K562 (cell line): ENCODE data around the gene YPEL1. TPM values are rescaled to one million over a fixed set of nuclear protein-coding genes. Genes with fewer than 3 reads are reported as not detected.
A peak's percentile ranks its signal among the peaks of the same experiment; 100 is the strongest.

Experiments
- BACH1 ChIP-seq: fragments of 200-800 bp; sonication (Bioruptor generic); IDR thresholded peaks from 2 replicates; pipeline ENCODE4 v1.6.1; 2016; ENCODE audit warnings: missing genetic modification characterization, missing compliant biosample characterization
- CHCHD3 ChIP-seq: fragments of 250-450 bp; sonication (Bioruptor Pico); IDR thresholded peaks from 2 replicates; pipeline ENCODE4 v2.1.2; 2022; ENCODE audit warnings: mild to moderate bottlenecking
- NFXL1 ChIP-seq: fragments of 450-650 bp; formaldehyde crosslinking; IDR thresholded peaks from 2 replicates; pipeline ENCODE4 v1.4.0; 2021; ENCODE audit warnings: mild to moderate bottlenecking
- NKRF ChIP-seq: fragments of 450-650 bp; IDR thresholded peaks from 2 replicates; pipeline ENCODE4 v1.6.1; 2016; ENCODE audit warnings: borderline replicate concordance
- RERE ChIP-seq: sonication (generic); formaldehyde crosslinking; IDR thresholded peaks from 2 replicates; pipeline ENCODE4 v1.8.0; 2023; ENCODE audit warnings: missing genetic modification reagents, mild to moderate bottlenecking, borderline replicate concordance
- RFX7 ChIP-seq: fragments of 250-450 bp; sonication (Bioruptor Pico); IDR thresholded peaks from 2 replicates; pipeline ENCODE4 v1.5.1; 2021; ENCODE audit warnings: mild to moderate bottlenecking
- SREBF1 ChIP-seq: fragments of 150-350 bp; IDR thresholded peaks from 2 replicates; pipeline ENCODE4 v1.6.1; 2014; ENCODE audit warnings: antibody characterized with exemption, low read depth, low read length, borderline replicate concordance
- SRF ChIP-seq, 2 experiments: fragments of 250-450, 450-650 bp in 1 of 2; sonication (Bioruptor Pico) in 1 of 2; sonication (generic) in 1 of 2; formaldehyde crosslinking; IDR thresholded peaks; 2 replicates each; pipeline versions ENCODE4 v1.5.0 to v1.5.1; 2020 to 2022; ENCODE audit warnings: mild to moderate bottlenecking in 1 of 2, missing genetic modification reagents in 1 of 2
- XRCC4 ChIP-seq: IDR thresholded peaks from one replicate; pipeline ENCODE4 v1.6.1; 2011; ENCODE audit not compliant: insufficient read depth, insufficient read length; ENCODE audit errors: extremely low read depth
- ZNF224 ChIP-seq: sonication (generic); formaldehyde crosslinking; IDR thresholded peaks from 2 replicates; pipeline ENCODE4 v1.8.0; 2022; ENCODE audit warnings: mild to moderate bottlenecking, missing genetic modification reagents
- polyA plus RNA-seq, 8 experiments: library from polyadenylated mRNA; depleted of rRNA in 4 of 8; stranded (reverse) in 5 of 8; unstranded in 3 of 8; fragments of >200 nt; fragmentation: Nextera tagmentation in 2 of 8; fragmentation: Illumina TruSeq in 1 of 8; extraction: Ambion mirVana in 2 of 8; extraction: Trizol in 1 of 8; gene quantifications; 2 replicates each; pipeline versions ENCODE4 v1.2.1 to v1.2.3, GENCODE V29; 2011 to 2014; ENCODE audit warnings: inconsistent platforms in 1 of 8, missing spikeins in 1 of 8
- total RNA-seq, 7 experiments: library from RNA; depleted of rRNA in 6 of 7; stranded (reverse); fragments of >200 nt in 6 of 7; fragmentation: Illumina TruSeq in 2 of 7; extraction: Trizol in 2 of 7; gene quantifications; 2 replicates each; pipeline versions ENCODE4 v1.2.1 to v1.2.3, GENCODE V29; 2011 to 2021; ENCODE audit warnings: low replicate concordance in 1 of 7
- TF ChIP-seq, protein P1 (sequence below), 2 experiments: IDR thresholded peaks; 2 replicates each; pipeline ENCODE4 v1.6.1; 2012; ENCODE audit warnings: improper control_type of control experiment in 2 of 2, low read depth in 2 of 2, low read length in 2 of 2, borderline replicate concordance in 1 of 2
- TF ChIP-seq, protein P2 (sequence below), 3 experiments: fragments of 200-800 bp in 1 of 3; fragments of 250-450 bp in 1 of 3; fragments of 450-650 bp in 1 of 3; sonication (Bioruptor Pico) in 1 of 3; sonication (Bioruptor generic) in 1 of 3; formaldehyde crosslinking in 1 of 3; IDR thresholded peaks; 2 replicates each; pipeline versions ENCODE4 v1.6.1 to v1.8.0; 2016 to 2022; ENCODE audit warnings: mild to moderate bottlenecking in 2 of 3, missing genetic modification characterization in 2 of 3, missing compliant biosample characterization in 1 of 3, moderate library complexity in 1 of 3

Gene YPEL1
- total and polyA plus RNA-seq, 9 of the 15 experiments (the other 6 are each of a cell fraction or from before 2014, with no cell fraction given): 0.07 to 2.2 (median 0.46) TPM

DNA sequence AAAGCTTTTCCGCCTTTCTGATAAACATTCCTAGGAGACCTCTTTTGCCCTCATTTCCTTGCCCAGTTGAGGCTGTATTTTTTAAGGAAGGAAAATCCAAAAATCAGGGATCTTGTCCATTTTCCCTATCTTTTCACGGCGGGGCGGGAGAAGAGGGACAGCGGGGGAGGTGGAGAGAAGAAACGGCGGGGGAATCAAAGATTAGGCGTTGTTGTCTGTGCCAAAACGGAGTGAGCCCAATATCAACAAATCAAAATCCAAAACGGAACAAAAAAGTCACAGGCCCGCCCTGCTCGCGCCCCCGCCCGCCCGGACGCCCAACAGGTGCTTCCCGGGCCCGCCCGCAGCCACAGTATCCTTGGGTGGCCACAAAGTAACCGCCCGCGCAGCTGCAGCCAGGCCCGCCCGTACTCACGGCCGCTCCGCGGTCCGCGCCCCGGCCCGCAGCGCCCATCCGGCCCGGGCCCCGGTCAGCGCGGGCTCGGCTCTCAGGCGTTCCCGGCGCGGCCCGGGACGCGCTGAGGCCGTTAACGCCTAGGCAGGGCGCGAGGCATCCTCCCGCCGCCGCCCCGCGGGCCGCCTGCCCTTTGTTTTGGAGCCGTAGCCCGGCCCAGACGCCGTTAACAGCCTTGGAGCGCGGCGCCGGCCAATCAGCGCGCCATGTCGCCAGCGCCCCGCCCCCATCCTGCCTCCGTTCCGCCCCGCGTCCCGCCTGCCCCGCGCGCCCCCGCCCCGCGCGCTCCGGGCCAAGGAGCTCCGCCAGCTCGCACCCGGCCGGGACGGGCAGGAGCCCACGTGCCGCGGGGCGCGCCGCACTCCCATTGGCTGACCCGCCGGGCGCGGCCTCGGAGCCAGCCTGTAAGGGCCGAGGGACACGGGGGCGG, at the start of gene YPEL1 (continued):
- TF ChIP-seq, protein P1, sequence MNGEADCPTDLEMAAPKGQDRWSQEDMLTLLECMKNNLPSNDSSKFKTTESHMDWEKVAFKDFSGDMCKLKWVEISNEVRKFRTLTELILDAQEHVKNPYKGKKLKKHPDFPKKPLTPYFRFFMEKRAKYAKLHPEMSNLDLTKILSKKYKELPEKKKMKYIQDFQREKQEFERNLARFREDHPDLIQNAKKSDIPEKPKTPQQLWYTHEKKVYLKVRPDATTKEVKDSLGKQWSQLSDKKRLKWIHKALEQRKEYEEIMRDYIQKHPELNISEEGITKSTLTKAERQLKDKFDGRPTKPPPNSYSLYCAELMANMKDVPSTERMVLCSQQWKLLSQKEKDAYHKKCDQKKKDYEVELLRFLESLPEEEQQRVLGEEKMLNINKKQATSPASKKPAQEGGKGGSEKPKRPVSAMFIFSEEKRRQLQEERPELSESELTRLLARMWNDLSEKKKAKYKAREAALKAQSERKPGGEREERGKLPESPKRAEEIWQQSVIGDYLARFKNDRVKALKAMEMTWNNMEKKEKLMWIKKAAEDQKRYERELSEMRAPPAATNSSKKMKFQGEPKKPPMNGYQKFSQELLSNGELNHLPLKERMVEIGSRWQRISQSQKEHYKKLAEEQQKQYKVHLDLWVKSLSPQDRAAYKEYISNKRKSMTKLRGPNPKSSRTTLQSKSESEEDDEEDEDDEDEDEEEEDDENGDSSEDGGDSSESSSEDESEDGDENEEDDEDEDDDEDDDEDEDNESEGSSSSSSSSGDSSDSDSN (IDR thresholded peaks at IDR 0.05; ENCODE audit: borderline replicate concordance in 1 of 2, low read depth in 2 of 2, low read length in 2 of 2): peak; percentile 76 to 96
- TF ChIP-seq SRF (CRISPR knock-in tag; IDR thresholded peaks at IDR 0.05): no peak
- TF ChIP-seq, protein P2, sequence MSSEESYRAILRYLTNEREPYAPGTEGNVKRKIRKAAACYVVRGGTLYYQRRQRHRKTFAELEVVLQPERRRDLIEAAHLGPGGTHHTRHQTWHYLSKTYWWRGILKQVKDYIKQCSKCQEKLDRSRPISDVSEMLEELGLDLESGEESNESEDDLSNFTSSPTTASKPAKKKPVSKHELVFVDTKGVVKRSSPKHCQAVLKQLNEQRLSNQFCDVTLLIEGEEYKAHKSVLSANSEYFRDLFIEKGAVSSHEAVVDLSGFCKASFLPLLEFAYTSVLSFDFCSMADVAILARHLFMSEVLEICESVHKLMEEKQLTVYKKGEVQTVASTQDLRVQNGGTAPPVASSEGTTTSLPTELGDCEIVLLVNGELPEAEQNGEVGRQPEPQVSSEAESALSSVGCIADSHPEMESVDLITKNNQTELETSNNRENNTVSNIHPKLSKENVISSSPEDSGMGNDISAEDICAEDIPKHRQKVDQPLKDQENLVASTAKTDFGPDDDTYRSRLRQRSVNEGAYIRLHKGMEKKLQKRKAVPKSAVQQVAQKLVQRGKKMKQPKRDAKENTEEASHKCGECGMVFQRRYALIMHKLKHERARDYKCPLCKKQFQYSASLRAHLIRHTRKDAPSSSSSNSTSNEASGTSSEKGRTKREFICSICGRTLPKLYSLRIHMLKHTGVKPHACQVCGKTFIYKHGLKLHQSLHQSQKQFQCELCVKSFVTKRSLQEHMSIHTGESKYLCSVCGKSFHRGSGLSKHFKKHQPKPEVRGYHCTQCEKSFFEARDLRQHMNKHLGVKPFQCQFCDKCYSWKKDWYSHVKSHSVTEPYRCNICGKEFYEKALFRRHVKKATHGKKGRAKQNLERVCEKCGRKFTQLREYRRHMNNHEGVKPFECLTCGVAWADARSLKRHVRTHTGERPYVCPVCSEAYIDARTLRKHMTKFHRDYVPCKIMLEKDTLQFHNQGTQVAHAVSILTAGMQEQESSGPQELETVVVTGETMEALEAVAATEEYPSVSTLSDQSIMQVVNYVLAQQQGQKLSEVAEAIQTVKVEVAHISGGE (CRISPR knock-in tag; IDR thresholded peaks at IDR 0.05): no peak
- TF ChIP-seq CHCHD3 (CRISPR knock-in tag): no peak
- TF ChIP-seq NKRF: no peak
- TF ChIP-seq NFXL1: no peak
- no peak for TF ChIP-seq XRCC4
- no peak; the same call in 1 of the 2 replicates for TF ChIP-seq SREBF1
- no peak for TF ChIP-seq ZNF224 (CRISPR knock-in tag)
- TF ChIP-seq BACH1 (tag): no peak
- TF ChIP-seq RFX7 (CRISPR knock-in tag): no peak
- TF ChIP-seq RERE (CRISPR knock-in tag): no peak
